IPS-20b (cell line): Measurements from ENCODE around the gene LARGE2.

Source experiments
- H3K27ac ChIP-seq: one replicate; pipeline ENCODE4 v1.5.1; 2013; ENCODE audit warnings: low read length
- H3K27me3 ChIP-seq: 2 replicates; pipeline ENCODE4 v1.6.1; 2013; ENCODE audit warnings: mild to moderate bottlenecking, low read length, inconsistent platforms; ENCODE audit not compliant: insufficient read depth
- H3K36me3 ChIP-seq: 2 replicates; pipeline ENCODE4 v1.6.1; 2013; ENCODE audit warnings: low read depth, mild to moderate bottlenecking, inconsistent platforms, low read length, moderate library complexity; ENCODE audit not compliant: insufficient read depth
- H3K4me1 ChIP-seq: 2 replicates; pipeline ENCODE4 v1.6.1; 2013; ENCODE audit warnings: mild to moderate bottlenecking, control low read depth, inconsistent platforms, low read length, moderate library complexity; ENCODE audit not compliant: insufficient read depth
- H3K4me3 ChIP-seq: 2 replicates; pipeline ENCODE4 v1.5.1; 2013; ENCODE audit warnings: mild to moderate bottlenecking, low read length, inconsistent platforms
- H3K9ac ChIP-seq: 2 replicates; pipeline ENCODE4 v1.6.1; 2013; ENCODE audit warnings: low read depth, mild to moderate bottlenecking, inconsistent platforms, low read length, moderate library complexity
- H3K9me3 ChIP-seq: 2 replicates; pipeline ENCODE4 v1.6.1; 2013; ENCODE audit warnings: mild to moderate bottlenecking, low read depth, low read length, inconsistent platforms; ENCODE audit not compliant: insufficient read depth

LARGE2 gene

GRCh38 chr11:45885921-45886721 is 36.3 kb upstream of the LARGE2 start:
- Histone ChIP-seq H3K9me3 (no peaks in the 10 kb centered on the region), H3K4me1 (no peaks in the 10 kb centered on the region; the same call in 1 of the 2 replicates), H3K27me3 (peaks cover 11% of the 10 kb centered on the region), H3K27ac (no peak overlapping the region), H3K4me3 (peak overlapping the region; percentile 70), H3K36me3 (peaks cover 8% of the 10 kb centered on the region; the same call in 1 of the 2 replicates), H3K9ac (peak overlapping the region; percentile 20; the same call in 1 of the 2 replicates)

- H3K9ac ChIP-seq, result no peak overlapping the region; the same call in 1 of the 2 replicates
Observed at GRCh38 chr11:45886816-45887520, 35.5 kb upstream of the LARGE2 start.

GRCh38 chr11:45887587-45887986 is 34.9 kb upstream of the LARGE2 start:
- Histone ChIP-seq H3K27me3 (peaks cover 11% of the 10 kb centered on the region), H3K9ac (no peak overlapping the region), H3K9me3 (no peaks in the 10 kb centered on the region), H3K4me3 (no peak overlapping the region), H3K27ac (no peak overlapping the region), H3K36me3 (no peaks in the 10 kb centered on the region), H3K4me1 (no peaks in the 10 kb centered on the region; the same call in 1 of the 2 replicates)

More at GRCh38 chr11:45886816-45887520, 35.5 kb upstream of the LARGE2 start:
- peaks cover 11% of the 10 kb centered on the region for H3K27me3 ChIP-seq
- H3K4me3 ChIP-seq, result peak overlapping the region; percentile 70; the same call in 1 of the 2 replicates
- H3K36me3 ChIP-seq, result peaks cover under 1% of the 10 kb centered on the region; the same call in 1 of the 2 replicates
- H3K27ac ChIP-seq, result no peak overlapping the region
- no peaks in the 10 kb centered on the region for H3K9me3 ChIP-seq
- no peaks in the 10 kb centered on the region; the same call in 1 of the 2 replicates for H3K4me1 ChIP-seq

GRCh38 chr11:45889555-45889954 is 32.9 kb upstream of the LARGE2 start:
- H3K9ac ChIP-seq, result no peak overlapping the region
- H3K9me3 ChIP-seq, result no peaks in the 10 kb centered on the region
- no peak overlapping the region for H3K4me3 ChIP-seq
- H3K27ac ChIP-seq, result no peak overlapping the region
- peaks cover 11% of the 10 kb centered on the region for H3K27me3 ChIP-seq
- peaks cover 2% of the 10 kb centered on the region; the same call in 1 of the 2 replicates for H3K4me1 ChIP-seq
- H3K36me3 ChIP-seq, result no peaks in the 10 kb centered on the region

DNA sequence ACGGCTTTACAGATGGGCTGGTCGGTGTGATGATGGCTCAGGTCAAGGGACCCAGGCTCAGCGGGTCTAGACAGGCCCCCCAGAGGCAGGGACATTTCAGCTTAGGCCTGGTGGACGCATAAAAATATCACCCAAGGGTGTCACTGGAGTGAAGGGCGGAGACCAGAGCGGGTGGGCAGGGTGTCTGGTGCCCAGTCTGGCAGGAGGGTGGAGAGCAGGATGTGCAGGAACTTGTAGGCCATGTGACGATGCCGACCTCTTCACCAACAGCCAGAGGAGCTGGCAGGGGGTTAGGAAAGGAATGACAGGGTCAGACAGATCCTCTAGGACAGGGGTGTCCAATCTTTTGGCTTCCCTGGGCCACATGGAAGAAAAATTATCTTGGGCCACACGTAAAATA is 32.5 kb upstream of the LARGE2 start:
- Histone ChIP-seq H3K27ac (no peak overlapping the region), H3K4me1 (peaks cover 2% of the 10 kb centered on the region; the same call in 1 of the 2 replicates)

DNA sequence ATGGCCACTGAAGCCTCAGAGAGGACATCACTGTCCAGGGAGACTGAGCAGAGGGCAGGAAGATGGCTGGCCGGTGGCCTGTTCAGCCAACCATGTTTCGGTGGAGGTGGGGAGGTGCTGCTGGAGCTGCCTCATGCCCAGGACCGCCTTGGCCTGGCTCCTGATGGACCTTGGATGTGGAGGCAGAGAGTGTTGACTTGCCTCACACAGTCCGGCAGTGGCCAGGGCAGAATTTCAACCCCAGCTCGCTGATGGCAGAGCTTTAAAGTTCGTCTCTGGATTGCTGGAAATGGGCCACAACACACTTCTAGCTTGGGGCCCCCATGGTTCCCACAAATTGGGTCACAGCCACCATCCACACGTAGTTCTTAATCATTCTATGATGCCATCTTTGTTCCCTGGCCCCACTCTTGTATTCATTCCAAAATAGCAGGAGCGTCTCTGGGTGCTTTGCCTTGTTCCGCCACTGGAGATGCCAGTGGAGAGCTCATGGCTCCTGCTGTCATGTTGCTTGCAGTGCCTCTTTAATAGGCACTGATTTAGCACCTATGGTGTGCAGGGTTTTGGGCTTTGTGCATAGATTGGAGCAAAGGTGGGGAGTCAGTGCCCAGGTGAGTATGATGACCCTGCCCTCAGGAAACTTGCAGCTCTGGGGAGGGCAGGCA is 31.4 kb upstream of the LARGE2 start:
- Histone ChIP-seq H3K4me1 (peaks cover 4% of the 10 kb centered on the region; the same call in 1 of the 2 replicates), H3K9me3 (no peaks in the 10 kb centered on the region), H3K4me3 (no peak overlapping the region), H3K27ac (no peak overlapping the region), H3K9ac (no peak overlapping the region), H3K36me3 (no peaks in the 10 kb centered on the region), H3K27me3 (peaks cover 10% of the 10 kb centered on the region)

More for the DNA sequence above, 32.5 kb upstream of the LARGE2 start:
- Histone ChIP-seq H3K4me3 (no peak overlapping the region), H3K27me3 (peaks cover 11% of the 10 kb centered on the region), H3K36me3 (no peaks in the 10 kb centered on the region), H3K9me3 (no peaks in the 10 kb centered on the region), H3K9ac (no peak overlapping the region)

DNA sequence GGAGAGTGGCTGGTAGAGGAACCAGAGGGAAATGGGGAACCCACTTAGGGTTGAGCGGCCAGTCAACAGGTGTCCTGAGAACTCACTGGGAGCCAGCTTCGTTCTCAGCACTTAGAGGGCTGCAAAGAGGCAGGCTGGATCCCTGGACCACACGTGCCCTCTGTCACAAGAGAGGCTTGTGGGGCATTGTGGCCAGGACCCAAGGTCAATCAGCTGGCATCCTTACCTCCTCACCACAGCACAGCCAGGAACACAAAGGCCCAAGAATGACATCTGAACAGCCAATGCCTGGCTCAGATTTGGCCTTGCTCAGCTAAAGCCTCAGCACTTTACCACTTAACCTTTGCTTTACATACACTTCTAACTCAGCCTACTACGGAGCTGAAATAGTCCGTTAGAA is 29.6 kb upstream of the LARGE2 start:
- H3K9me3 ChIP-seq, result no peaks in the 10 kb centered on the region
- no peaks in the 10 kb centered on the region; the same call in 1 of the 2 replicates for H3K27me3 ChIP-seq
- no peak overlapping the region for H3K4me3 ChIP-seq
- peaks cover 7% of the 10 kb centered on the region; the same call in 1 of the 2 replicates for H3K4me1 ChIP-seq
- no peaks in the 10 kb centered on the region for H3K36me3 ChIP-seq
- no peak overlapping the region for H3K27ac ChIP-seq
- H3K9ac ChIP-seq, result peak overlapping the region; percentile 12; the same call in 1 of the 2 replicates

DNA sequence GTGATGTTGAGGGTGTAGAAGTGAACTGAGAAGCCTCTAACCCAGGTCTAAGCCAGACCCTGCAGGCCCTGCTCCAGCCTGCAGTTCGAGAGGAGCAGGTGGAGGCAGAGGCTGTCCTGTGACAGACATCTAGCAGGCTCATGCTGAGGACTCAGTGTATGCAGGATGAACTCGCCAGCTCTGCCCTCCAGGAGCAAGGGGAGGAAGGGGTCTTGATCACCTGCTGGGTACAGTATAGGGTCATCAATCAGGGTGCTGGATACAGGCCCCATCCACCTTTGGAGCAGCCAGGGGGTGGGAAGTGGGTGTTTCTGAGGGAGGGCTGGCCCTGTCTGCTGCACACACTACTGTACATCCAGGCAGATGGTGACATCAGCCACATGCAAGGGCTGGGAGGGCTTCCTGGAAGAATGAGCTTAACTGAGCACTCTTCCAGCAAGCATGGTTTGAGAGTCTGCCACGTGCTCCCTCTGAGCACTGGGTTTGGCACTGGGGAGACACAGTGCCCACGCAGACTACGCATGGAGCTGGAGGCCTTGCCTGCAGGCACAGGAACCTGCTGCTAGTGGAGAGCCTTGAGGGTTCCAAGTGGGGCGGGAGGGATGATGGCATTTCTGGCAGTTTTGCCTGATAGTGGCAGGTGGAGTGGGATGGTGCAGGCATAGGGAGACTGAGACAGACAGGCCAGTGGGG is 27.8 kb upstream of the LARGE2 start:
- H3K9me3 ChIP-seq, result no peaks in the 10 kb centered on the region
- H3K9ac ChIP-seq, result no peak overlapping the region
- H3K27me3 ChIP-seq, result no peaks in the 10 kb centered on the region; the same call in 1 of the 2 replicates
- no peak overlapping the region for H3K27ac ChIP-seq
- no peak overlapping the region for H3K4me3 ChIP-seq
- peaks cover 9% of the 10 kb centered on the region; the same call in 1 of the 2 replicates for H3K4me1 ChIP-seq
- H3K36me3 ChIP-seq, result no peaks in the 10 kb centered on the region

DNA sequence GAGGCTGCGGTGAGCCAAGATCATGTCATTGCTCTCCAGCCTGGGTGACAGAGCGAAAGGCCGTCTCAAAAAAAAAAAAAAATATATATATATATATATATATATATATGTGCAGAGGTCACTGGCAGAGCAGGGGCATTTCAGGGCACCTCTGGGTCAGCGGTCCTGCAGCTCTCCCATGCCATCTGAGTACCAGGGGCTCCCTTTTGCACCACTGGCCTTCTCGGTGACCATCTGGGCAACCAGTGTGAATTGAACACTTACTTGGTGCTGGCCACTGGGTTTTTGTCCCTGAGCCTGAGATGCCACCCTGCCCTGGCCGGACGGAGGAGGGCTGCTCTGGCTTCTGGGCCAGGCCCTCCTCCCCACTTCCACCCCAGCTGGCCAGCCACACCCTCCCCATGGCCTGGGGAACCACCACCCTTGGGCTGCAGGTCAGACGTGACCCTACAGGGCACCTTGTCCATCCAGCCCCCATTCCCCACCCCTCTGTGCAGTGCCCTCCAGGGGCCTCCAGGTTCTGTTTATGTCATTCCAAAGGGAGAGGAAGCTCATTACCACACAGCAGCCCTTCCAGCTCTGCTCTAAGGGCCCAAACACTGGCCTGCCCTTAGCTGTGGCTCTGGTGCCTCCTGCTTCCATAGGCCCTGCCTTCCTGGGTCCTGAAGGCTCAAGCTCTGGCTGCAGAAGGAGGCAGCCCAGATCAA is 26.8 kb upstream of the LARGE2 start:
- Histone ChIP-seq H3K9me3 (no peaks in the 10 kb centered on the region), H3K27ac (no peak overlapping the region), H3K27me3 (peaks cover 4% of the 10 kb centered on the region), H3K9ac (peak overlapping the region; percentile 30; the same call in 1 of the 2 replicates), H3K36me3 (no peaks in the 10 kb centered on the region), H3K4me1 (peaks cover 9% of the 10 kb centered on the region; the same call in 1 of the 2 replicates), H3K4me3 (no peak overlapping the region)

- Histone ChIP-seq H3K27me3 (peaks cover 10% of the 10 kb centered on the region), H3K4me3 (no peak overlapping the region; the same call in 1 of the 2 replicates), H3K27ac (no peak overlapping the region), H3K9ac (no peak overlapping the region; the same call in 1 of the 2 replicates), H3K9me3 (no peaks in the 10 kb centered on the region), H3K4me1 (peaks cover 9% of the 10 kb centered on the region; the same call in 1 of the 2 replicates), H3K36me3 (no peaks in the 10 kb centered on the region)
Observed at GRCh38 chr11:45896422-45896984, 26.0 kb upstream of the LARGE2 start.
